GM15510 (cell line): ENCODE results near the gene CABLES1.

Source experiments
- POLR2A ChIP-seq: IDR thresholded peaks from 3 replicates; pipeline ENCODE4 v1.6.1; 2011; ENCODE audit warnings: borderline replicate concordance; ENCODE audit not compliant: insufficient read length; ENCODE audit errors: extremely low read depth

The CABLES1 gene

GRCh38 chr18:23134780-23135549 lies at the start of gene CABLES1:
Gene CABLES1 (plus strand): TSS chr18:23135485. CDS start chr18:23135763, 278 bp downstream.
- TF ChIP-seq POLR2A = peak; percentile 47

GRCh38 chr18:23087352-23087751 lies 47.9 kb upstream of the CABLES1 start:
- no peak for TF ChIP-seq POLR2A

- no peak for TF ChIP-seq POLR2A
Measured at GRCh38 chr18:23088310-23088709, 47.0 kb upstream of the CABLES1 start.

GRCh38 chr18:23092121-23092520 lies 43.2 kb upstream of the CABLES1 start:
- no peak for TF ChIP-seq POLR2A

GRCh38 chr18:23093772-23094171 lies 41.5 kb upstream of the CABLES1 start:
- TF ChIP-seq POLR2A = no peak

- TF ChIP-seq POLR2A = no peak
Measured at GRCh38 chr18:23094411-23095190, 40.7 kb upstream of the CABLES1 start.

- TF ChIP-seq POLR2A = no peak
Measured at GRCh38 chr18:23095463-23095862, 39.8 kb upstream of the CABLES1 start.

- no peak for TF ChIP-seq POLR2A
Measured at GRCh38 chr18:23099621-23100020, 35.7 kb upstream of the CABLES1 start.

GRCh38 chr18:23101861-23102432 lies 33.3 kb upstream of the CABLES1 start:
- no peak for TF ChIP-seq POLR2A

GRCh38 chr18:23102493-23103261 lies 32.6 kb upstream of the CABLES1 start:
- no peak for TF ChIP-seq POLR2A

- no peak for TF ChIP-seq POLR2A
Measured at GRCh38 chr18:23103449-23103848, 31.8 kb upstream of the CABLES1 start.

- TF ChIP-seq POLR2A = no peak
Measured at GRCh38 chr18:23105030-23105429, 30.3 kb upstream of the CABLES1 start.

- TF ChIP-seq POLR2A = no peak
Measured at GRCh38 chr18:23105581-23106219, 29.6 kb upstream of the CABLES1 start.

- TF ChIP-seq POLR2A = no peak
Measured at GRCh38 chr18:23106575-23106974, 28.7 kb upstream of the CABLES1 start.
